ENCODE data around the gene ACAP2. TPM values are rescaled to one million over a fixed set of nuclear protein-coding genes. Genes with fewer than 3 reads are reported as not detected.

ACAP2 gene
- total RNA-seq, 1 donor from 2014 or later = 20.4 TPM

DNA sequence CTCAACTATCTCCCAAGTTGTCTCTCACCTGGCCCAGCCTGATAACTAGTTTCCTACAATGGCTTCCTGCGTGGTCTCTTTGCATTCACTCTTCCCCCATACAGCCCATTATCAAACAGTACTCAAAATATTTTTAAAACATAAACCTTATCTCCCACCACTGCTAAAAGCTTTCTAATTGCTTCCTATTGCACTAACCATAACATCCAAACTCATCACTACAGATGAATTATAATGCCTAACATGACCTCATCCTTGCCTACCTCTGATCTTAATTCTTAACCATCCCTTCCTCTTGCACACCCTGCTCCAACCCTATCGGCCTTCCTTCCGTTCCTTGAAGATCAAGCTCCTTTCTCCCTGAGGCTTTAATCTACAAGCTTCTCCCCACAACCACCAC lies 17.0 kb downstream of the ACAP2 start:
- intact Hi-C loops (cut with DNase I) = no loop called here
- no peaks in the 10 kb centered on the region for H3K27me3 ChIP-seq
- TF ChIP-seq, protein P1, sequence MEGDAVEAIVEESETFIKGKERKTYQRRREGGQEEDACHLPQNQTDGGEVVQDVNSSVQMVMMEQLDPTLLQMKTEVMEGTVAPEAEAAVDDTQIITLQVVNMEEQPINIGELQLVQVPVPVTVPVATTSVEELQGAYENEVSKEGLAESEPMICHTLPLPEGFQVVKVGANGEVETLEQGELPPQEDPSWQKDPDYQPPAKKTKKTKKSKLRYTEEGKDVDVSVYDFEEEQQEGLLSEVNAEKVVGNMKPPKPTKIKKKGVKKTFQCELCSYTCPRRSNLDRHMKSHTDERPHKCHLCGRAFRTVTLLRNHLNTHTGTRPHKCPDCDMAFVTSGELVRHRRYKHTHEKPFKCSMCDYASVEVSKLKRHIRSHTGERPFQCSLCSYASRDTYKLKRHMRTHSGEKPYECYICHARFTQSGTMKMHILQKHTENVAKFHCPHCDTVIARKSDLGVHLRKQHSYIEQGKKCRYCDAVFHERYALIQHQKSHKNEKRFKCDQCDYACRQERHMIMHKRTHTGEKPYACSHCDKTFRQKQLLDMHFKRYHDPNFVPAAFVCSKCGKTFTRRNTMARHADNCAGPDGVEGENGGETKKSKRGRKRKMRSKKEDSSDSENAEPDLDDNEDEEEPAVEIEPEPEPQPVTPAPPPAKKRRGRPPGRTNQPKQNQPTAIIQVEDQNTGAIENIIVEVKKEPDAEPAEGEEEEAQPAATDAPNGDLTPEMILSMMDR (IDR thresholded peaks at IDR 0.05) = no peak
- H3K36me3 ChIP-seq = no peaks in the 10 kb centered on the region
- no peaks in the 10 kb centered on the region for H3K4me1 ChIP-seq
- no peak overlapping the region for H3K27ac ChIP-seq
- H3K9me3 ChIP-seq = no peaks in the 10 kb centered on the region
- no peak overlapping the region for H3K4me3 ChIP-seq
- DNase-seq (ENCODE audit: low spot score in 2 of 2) = no peak

DNA sequence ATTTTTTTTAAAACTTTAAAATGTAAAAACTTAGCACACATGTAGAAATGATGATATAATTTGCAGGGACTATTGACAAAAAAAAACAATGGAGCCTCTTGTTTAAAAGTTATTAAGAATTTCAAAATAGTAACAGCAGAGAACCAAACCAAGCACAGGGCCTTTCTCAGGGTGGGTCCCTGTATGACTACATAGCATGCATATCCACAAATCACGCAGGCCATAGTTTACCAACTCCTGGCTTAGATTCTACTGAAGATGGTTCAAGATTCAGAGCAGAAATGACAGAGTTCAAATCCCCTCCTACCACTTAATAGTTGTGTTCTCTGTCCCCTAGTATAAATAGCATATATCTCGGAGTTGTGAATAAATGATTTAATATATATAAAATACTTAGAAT lies 19.0 kb downstream of the ACAP2 start:
- Histone ChIP-seq H3K27ac (no peak overlapping the region), H3K36me3 (no peaks in the 10 kb centered on the region), H3K4me1 (no peaks in the 10 kb centered on the region), H3K27me3 (no peaks in the 10 kb centered on the region), H3K4me3 (no peak overlapping the region), H3K9me3 (no peaks in the 10 kb centered on the region)
- no peak for DNase-seq (ENCODE audit: low spot score in 2 of 2)
- TF ChIP-seq, protein P1 (IDR thresholded peaks at IDR 0.05) = no peak
- intact Hi-C loops (cut with DNase I) = no loop called here

DNA sequence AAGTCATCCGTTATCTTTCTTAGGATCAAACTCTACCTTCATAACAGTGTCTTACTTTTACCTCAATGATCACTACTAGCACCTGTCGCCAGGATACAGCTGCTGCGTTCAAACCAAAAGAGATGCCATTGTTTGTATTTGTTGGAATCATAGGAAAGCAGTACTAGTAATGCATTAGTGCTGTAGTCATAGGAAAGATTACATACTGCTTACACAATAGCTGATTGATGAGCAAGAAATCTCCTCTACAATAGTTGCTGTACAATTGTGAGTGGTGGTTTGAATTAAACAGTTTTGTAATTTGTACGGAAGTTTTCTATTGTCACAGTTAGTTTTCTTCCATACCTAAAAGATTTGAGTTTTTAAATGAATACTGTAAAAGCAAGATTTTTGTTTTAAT lies 21.4 kb downstream of the ACAP2 start:
- no peak for DNase-seq (ENCODE audit: low spot score in 2 of 2)
- H3K36me3 ChIP-seq = no peaks in the 10 kb centered on the region

DNA sequence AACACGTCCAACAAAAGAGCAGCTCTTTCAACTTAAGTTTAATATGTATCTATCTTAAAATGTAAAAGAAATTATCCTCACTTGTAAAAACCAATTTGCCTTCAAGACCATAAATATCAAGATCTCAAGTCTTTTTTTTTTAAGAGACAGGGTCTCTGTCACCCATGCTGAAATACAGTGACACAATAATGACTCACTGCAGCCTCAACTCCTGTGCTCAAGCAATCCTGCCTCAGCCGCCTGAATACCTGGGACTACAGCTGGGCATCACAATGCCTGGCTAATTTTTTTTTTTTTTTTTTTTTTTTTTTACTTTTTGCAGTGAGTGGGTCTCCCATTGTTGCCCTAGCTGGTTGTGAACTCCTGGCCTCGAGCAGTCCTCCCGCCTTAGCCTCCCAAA lies 26.0 kb downstream of the ACAP2 start:
- no peak overlapping the region for H3K27ac ChIP-seq
- no peaks in the 10 kb centered on the region for H3K4me1 ChIP-seq
- H3K36me3 ChIP-seq = no peaks in the 10 kb centered on the region
- intact Hi-C loops (cut with DNase I) = no loop called here
- no peaks in the 10 kb centered on the region for H3K27me3 ChIP-seq
- TF ChIP-seq, protein P1 (IDR thresholded peaks at IDR 0.05) = no peak
- DNase-seq (ENCODE audit: low spot score in 2 of 2) = no peak
- H3K4me3 ChIP-seq = no peak overlapping the region
- no peaks in the 10 kb centered on the region for H3K9me3 ChIP-seq

More for the DNA sequence above, 21.4 kb downstream of the ACAP2 start:
- Histone ChIP-seq H3K27me3 (no peaks in the 10 kb centered on the region), H3K4me1 (no peaks in the 10 kb centered on the region), H3K27ac (no peak overlapping the region), H3K4me3 (no peak overlapping the region), H3K9me3 (no peaks in the 10 kb centered on the region)
- intact Hi-C loops (cut with DNase I) = no loop called here
- TF ChIP-seq, protein P1 (IDR thresholded peaks at IDR 0.05) = no peak

DNA sequence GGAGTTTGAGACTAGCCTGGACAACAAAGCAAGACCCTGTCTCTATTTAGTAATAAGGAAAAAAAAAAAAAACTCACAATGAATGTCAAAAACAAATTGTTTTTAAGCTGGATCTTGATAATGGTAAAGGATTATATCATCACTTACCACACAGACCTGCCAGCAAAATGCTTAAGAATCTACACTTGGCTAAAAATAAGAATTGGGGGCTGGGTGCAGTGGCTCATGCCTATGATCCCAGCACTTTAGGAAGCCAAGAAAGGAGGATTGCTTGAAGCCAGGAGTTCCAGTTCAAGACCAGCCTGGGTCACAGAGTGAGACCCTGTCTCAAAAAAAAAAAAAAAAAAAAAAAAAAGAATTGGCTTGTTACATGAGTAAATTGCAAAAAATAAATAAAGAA lies 31.0 kb downstream of the ACAP2 start:
- Histone ChIP-seq H3K9me3 (no peaks in the 10 kb centered on the region), H3K4me3 (no peak overlapping the region), H3K36me3 (no peaks in the 10 kb centered on the region), H3K4me1 (no peaks in the 10 kb centered on the region), H3K27ac (no peak overlapping the region), H3K27me3 (no peaks in the 10 kb centered on the region)
- TF ChIP-seq, protein P1 (IDR thresholded peaks at IDR 0.05) = no peak
- no peak for DNase-seq (ENCODE audit: low spot score in 2 of 2)
- intact Hi-C loops (cut with DNase I) = no loop called here

DNA sequence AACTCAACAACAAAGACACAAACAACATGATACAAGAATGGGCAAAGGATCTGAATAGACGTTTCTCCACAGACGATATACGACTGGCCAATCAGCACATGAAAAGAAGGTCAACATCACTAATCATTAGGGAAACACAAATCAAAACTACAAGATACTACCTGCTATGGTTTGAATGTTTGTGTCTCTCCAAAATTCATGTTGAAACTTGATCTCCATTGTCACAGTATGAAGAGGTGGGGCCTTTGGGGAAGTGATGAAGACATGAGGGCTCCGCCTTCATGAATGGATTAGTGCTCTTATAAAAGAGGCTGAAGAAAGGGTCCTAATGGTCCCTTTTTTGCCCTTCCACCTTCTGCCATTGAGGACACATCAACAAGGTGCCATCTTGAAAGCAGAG lies 32.3 kb downstream of the ACAP2 start:
- Histone ChIP-seq H3K36me3 (no peaks in the 10 kb centered on the region), H3K4me1 (no peaks in the 10 kb centered on the region), H3K27me3 (no peaks in the 10 kb centered on the region), H3K9me3 (no peaks in the 10 kb centered on the region), H3K27ac (no peak overlapping the region), H3K4me3 (no peak overlapping the region)
- intact Hi-C loops (cut with DNase I) = no loop called here
- TF ChIP-seq, protein P1 (IDR thresholded peaks at IDR 0.05) = no peak
- no peak for DNase-seq (ENCODE audit: low spot score in 2 of 2)

Measured in ascending aorta (tissue), 2 donors.